Coronary artery (tissue), 2 donors: Measurements from ENCODE around the gene FLG.
"Not testable (repeated sequence)": the region's sequence is repeated elsewhere in the genome, so short reads cannot be mapped to it uniquely, and the experiment has no call there.

ENCODE experiments used
- DNase-seq: peaks from one replicate; pipeline ENCODE4 v3.0.0-alpha.2; 2017; ENCODE audit warnings: low spot score
- H3K27ac ChIP-seq, 2 donors: fragments of 200-600 bp; sonication (generic); one replicate each; pipeline ENCODE4 v1.5.1; 2016 to 2019
- H3K4me3 ChIP-seq: fragments of 200-600 bp; sonication (generic); 2 replicates; pipeline ENCODE4 v1.5.1; 2016; ENCODE audit warnings: mild to moderate bottlenecking, moderate library complexity
- TF ChIP-seq, protein P1 (sequence below): fragments of 200-600 bp; sonication (generic); IDR thresholded peaks from one replicate; pipeline ENCODE4 v1.5.1; 2019; ENCODE audit warnings: antibody characterized with exemption

The FLG gene

DNA sequence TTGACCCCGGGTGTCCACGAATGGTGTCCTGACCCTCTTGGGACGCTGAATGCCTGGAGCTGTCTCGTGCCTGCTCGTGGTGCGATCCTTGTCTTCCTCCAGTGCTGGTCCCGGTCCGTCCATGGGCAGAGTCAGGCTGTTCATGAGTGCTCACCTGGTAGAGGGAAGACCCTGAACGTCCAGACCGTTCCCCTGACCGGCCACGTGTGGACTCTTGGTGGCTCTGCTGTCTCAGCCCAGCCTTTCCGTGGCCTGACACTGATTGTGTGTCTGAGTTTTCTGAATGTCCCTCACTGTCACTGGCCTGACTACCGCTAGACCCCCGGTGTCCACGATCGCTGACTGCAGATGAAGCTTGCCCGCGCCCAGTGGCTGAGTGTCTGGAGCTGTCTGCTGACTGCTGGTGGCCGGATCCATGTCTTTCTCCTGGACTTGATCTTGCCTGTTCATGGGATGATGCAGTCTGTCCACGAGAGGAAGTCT is 11.7 kb downstream of the FLG start:
- no peak for DNase-seq
- no peak overlapping the region for H3K27ac ChIP-seq
- TF ChIP-seq, protein P1, sequence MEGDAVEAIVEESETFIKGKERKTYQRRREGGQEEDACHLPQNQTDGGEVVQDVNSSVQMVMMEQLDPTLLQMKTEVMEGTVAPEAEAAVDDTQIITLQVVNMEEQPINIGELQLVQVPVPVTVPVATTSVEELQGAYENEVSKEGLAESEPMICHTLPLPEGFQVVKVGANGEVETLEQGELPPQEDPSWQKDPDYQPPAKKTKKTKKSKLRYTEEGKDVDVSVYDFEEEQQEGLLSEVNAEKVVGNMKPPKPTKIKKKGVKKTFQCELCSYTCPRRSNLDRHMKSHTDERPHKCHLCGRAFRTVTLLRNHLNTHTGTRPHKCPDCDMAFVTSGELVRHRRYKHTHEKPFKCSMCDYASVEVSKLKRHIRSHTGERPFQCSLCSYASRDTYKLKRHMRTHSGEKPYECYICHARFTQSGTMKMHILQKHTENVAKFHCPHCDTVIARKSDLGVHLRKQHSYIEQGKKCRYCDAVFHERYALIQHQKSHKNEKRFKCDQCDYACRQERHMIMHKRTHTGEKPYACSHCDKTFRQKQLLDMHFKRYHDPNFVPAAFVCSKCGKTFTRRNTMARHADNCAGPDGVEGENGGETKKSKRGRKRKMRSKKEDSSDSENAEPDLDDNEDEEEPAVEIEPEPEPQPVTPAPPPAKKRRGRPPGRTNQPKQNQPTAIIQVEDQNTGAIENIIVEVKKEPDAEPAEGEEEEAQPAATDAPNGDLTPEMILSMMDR: no peak
- H3K4me3 ChIP-seq: no peak overlapping the region

GRCh38 chr1:152312169-152312568 is 12.9 kb downstream of the FLG start:
- not testable (repeated sequence) for H3K27ac ChIP-seq, DNase-seq, H3K4me3 ChIP-seq

DNA sequence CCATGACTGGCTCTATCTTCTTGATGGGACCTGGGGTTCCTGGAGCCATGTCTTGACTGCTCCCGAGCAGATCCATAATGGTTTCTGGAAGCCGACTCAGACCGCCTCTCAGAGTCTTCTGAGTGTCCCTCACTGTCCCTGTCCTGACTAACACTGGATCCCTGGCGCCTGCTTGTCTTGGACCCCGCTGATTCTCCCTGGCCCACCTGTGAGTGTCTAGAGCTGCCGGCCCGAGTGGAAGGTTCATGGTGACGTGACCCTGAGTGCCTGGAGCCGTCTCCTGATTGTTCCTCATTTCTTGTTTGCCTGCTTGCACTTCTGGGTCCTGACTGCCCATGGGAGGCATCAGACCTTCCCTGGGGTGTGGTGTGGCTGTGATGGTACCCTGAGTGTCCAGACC is 15.1 kb downstream of the FLG start:
- H3K4me3 ChIP-seq: no peak overlapping the region
- TF ChIP-seq, protein P1: no peak
- H3K27ac ChIP-seq: no peak overlapping the region
- no peak for DNase-seq

- DNase-seq, H3K4me3 ChIP-seq, H3K27ac ChIP-seq: not testable (repeated sequence)
These were observed 15.6 kb downstream of the FLG start for GRCh38 chr1:152309320-152309901.

- not testable (repeated sequence) for H3K4me3 ChIP-seq, DNase-seq, H3K27ac ChIP-seq
These were observed 16.3 kb downstream of the FLG start for GRCh38 chr1:152308758-152309157.

DNA sequence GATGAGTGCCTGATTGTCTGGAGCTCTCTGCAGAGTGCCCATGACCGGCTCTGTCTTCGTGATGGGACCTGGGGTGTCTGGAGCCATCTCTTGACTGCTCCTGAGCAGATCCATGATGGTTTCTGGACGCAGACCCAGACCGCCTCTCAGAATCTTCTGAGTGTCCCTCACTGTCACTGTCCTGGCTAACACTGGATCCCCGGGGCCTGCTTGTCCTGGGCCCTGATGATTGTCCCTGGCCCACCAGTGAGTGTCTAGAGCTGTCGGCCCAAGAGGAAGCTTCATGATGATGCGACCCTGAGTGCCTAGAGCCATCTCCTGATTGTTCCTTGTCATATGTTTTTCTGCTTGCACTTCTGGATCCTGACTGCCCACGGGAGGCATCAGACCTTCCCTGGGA is 17.1 kb downstream of the FLG start:
- not testable (repeated sequence) for H3K27ac ChIP-seq, DNase-seq, H3K4me3 ChIP-seq

GRCh38 chr1:152306123-152306522 is 18.9 kb downstream of the FLG start:
- not testable (repeated sequence) for H3K4me3 ChIP-seq, H3K27ac ChIP-seq, DNase-seq

- H3K4me3 ChIP-seq, DNase-seq, H3K27ac ChIP-seq: not testable (repeated sequence)
These were observed 20.3 kb downstream of the FLG start for GRCh38 chr1:152304773-152305172.

- not testable (repeated sequence) for H3K4me3 ChIP-seq, DNase-seq, H3K27ac ChIP-seq
These were observed 21.7 kb downstream of the FLG start for GRCh38 chr1:152303139-152303872.

GRCh38 chr1:152256394-152256793 is 68.6 kb downstream of the FLG start:
- H3K27ac ChIP-seq, DNase-seq, H3K4me3 ChIP-seq: not testable (repeated sequence)
